Islet precursor cell (in vitro differentiated cells): ENCODE measurements around the gene FHOD3.
"Not testable (repeated sequence)": the region's sequence is repeated elsewhere in the genome, so short reads cannot be mapped to it uniquely, and the experiment has no call there.

Experiments used
- DNase-seq: peaks from one replicate; pipeline ENCODE4 v3.0.0-alpha.2; 2018

FHOD3 gene

GRCh38 chr18:36724169-36724568, 426.7 kb downstream of the FHOD3 start:
- DNase-seq: no peak

GRCh38 chr18:36724591-36725001, 427.1 kb downstream of the FHOD3 start:
- no peak for DNase-seq

DNA sequence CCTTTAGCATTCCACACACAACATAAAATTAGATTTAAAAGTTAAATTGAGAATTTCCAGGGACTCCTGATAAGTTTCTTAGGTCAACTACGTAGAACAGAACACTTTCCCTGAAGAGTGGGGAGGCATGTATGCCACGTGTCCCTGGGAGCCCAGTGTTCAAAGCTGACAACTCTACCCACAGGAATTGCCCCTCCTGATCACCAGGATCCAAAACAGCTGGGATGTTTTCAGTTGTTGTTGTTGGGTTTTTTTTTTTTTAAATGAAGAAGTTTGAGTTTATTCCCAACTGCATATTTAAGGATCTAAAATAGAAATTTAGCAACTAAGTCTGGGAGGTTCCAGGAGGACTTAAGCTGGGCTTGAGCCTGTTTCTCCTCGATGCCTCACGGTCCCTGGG, 430.8 kb downstream of the FHOD3 start:
- no peak for DNase-seq

- DNase-seq: no peak
Observed at GRCh38 chr18:36729197-36729596, 431.7 kb downstream of the FHOD3 start.

DNA sequence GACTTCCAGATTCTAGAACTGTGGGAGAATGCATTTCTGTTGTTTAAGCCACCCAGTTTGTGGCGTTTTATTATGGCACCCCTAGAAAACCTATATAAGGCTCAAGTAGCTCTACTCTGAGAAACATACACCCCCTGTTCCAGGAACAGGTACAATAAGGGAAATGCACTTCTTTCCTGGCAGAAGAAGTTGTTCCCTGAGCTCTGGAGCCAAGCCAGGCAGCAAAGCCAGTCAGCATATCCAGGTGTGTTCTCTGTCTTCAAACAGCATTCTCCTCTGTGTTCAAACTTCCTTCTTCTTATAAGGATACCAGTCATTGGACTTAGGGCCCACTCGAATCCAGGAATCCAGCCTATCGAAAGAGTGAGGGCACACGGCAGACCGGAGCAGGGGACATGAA, 434.8 kb downstream of the FHOD3 start:
- DNase-seq: no peak

- no peak for DNase-seq
Observed at GRCh38 chr18:36733150-36733549, 435.6 kb downstream of the FHOD3 start.

DNA sequence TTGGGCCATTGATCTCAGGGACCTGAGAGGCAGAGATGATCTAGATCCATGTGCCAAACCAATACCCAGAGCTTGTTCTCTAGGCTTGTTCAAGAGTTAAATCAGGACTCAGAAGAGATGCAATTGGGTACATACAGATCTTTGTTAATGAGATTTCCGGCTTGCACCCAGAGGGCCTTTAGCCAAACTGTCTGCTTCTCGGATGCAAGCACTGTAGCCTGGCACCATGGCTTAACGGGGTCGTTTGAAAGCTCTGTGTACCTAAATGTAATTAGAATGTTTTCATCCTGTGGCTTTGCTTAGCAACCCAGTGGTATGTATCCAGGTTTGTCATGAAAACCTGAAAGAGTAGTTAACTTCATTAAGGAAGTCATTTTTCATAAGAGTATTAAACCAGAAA, 437.1 kb downstream of the FHOD3 start:
- DNase-seq: no peak

DNA sequence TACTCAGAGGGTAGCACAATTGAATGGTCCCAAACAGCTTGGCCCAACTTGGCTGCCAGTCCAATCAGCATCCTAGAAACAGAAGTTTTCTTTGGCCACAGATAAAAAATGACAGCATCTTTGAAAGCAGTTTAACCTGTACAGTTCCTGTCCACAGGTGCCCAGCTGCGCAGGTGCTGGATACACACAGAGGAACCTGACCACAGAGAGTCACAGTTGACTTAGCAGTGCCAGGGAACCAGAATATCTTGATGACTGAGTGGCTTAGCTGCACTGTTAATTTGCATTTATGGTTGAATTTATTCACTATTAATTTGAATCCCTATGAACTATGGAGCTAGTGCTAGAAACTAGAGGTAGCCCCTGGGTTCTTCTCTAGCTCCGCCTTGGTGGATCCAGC, 437.6 kb downstream of the FHOD3 start:
- no peak for DNase-seq

- DNase-seq: no peak
Observed at GRCh38 chr18:36736094-36736493, 438.6 kb downstream of the FHOD3 start.

- no peak for DNase-seq
Observed at GRCh38 chr18:36737316-36737715, 439.8 kb downstream of the FHOD3 start.

DNA sequence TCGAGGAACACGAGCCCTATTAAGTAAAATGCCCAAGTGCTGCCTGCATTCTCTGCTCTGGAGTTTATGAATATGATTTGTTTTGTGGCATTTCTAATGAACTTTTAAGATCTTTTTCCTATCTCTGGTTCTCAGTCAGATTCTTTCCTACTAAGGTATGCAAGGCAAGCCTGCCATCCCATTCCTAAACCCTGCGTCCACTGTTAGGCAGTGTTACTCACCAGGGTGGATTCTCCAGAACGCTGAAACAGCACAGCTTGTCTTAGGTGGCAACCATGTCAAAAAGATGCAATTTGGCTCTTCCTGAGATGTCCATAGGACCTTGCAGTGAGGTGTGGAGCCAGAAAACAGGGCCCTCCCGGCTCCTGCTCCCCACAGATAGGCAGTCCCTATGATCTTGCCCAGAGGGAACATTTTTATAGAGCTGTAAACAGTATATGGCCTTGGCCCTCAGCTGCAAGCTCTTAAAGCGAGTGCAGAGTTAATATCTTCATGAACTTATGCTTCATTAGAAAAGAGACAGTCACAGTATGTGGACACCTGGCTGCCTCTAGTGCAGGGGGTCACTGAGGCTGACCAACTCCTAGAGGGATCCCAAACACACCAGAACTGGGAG, 446.9 kb downstream of the FHOD3 start:
- DNase-seq: no peak

- DNase-seq: no peak
Observed at GRCh38 chr18:36745219-36745975, 447.9 kb downstream of the FHOD3 start.

DNA sequence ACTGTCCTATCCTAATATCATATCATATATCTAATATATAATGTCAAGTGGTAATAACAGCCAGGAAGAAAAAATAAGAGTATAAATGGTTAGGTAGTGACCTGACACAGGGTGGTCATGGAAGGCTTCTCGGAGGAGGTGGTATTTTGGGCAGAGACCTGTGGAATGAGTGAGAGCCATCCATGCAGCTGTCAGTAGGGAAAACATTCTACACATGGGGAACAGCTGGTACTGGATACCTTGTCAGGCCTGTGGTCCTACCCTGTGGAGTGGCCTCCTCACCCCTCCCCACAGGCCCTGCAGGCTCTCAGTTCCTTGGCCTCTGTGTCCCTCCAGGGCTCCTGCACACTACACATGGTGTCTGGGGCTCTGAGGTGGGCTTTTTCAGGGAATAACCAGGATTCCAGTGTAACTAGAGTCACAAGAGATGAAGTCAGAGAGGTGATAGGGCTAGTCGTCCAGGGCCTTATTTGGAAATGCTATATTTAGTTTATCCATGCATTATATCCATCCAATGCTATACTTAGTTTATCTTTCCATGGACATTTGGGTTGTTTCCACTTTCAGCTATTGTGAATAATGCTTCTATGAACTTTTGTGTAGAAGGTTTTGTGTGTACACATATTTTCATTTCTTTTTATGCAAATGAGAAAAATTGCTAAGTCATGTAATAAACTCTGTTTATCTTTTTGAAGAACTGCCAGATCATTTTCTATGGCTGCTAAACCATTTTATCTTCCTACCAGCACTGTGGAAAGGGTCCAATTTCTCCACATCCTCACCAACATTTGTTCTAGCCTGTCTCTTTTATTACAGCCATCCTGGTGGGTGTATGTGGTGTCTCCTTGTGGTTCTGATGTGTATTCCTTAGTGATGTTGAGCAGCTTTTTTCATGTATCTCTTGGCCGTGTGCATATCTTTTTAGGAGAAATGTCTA, 455.7 kb downstream of the FHOD3 start:
- DNase-seq: no peak

DNA sequence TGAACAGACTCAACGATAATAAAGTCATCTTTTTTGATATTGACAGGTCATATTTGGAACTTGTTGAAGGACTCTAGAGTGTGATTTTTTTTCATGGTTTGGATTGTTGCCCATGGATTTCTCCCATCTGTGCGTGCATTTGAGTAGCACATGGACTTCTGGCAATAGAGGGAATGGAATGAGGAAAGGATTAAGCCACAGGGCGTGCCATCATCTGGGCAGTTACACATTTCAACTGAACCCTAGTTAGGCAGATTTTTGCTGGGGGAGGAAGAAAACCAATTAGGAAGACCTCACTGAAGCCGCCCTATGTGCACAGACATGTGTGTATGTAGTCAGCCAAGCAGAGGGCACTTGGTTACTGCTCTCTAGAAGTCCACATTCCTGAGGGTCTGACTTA, 458.7 kb downstream of the FHOD3 start:
- DNase-seq: no peak

- no peak for DNase-seq
Observed at GRCh38 chr18:36757081-36757480, 459.6 kb downstream of the FHOD3 start.

GRCh38 chr18:36757991-36758390, 460.5 kb downstream of the FHOD3 start:
- no peak for DNase-seq

DNA sequence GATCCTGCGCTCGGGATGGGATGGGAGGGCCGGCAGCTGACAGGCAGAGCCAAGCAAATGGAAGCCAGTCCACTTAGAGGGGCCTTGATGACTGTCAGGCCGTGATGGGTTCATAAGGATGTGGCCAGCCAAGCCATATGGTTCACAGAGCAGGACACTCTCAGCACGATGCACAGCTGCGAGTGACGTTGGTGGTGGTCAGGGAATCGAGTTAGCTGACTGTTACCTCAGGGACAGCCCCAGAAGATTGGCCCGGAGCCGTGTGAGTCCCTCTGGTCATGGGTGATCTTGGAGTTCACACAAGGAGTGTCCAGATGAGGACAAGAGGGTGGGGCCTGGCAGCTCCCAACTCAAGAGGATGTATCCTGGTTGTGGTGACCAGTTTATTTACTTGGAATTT, 461.1 kb downstream of the FHOD3 start:
- no peak for DNase-seq

DNA sequence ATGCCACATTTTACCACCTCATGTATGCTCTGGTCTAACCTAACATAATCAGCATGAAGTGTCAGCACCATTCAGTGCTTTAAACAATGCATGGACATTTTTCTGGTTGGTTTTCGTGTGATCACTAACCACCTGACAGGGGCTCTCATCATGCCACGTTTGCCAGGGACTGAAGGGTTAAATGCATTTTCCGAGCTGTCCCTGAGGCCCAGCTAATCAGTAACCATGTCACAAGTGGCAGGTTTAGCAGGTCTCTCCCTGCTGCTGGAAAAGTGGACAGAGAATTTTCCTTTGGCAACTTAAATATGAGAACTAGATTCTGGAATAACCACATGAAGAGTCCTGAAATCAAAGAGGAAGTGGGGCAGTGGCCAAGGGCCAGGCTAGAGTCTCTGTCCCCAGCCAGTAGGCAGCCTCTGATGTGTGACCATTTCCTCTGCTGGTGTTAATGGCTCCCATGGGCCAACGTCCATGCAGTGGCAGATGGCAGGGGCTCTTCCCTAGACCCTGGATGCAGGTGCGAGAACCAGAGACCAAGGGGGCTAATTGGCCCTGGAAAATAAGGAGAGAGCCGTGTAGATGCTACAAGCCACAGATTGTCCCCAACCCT, 461.8 kb downstream of the FHOD3 start:
- DNase-seq: no peak

- no peak for DNase-seq
Observed at GRCh38 chr18:36760598-36760997, 463.1 kb downstream of the FHOD3 start.

- no peak for DNase-seq
Observed at GRCh38 chr18:36761186-36761698, 463.7 kb downstream of the FHOD3 start.

DNA sequence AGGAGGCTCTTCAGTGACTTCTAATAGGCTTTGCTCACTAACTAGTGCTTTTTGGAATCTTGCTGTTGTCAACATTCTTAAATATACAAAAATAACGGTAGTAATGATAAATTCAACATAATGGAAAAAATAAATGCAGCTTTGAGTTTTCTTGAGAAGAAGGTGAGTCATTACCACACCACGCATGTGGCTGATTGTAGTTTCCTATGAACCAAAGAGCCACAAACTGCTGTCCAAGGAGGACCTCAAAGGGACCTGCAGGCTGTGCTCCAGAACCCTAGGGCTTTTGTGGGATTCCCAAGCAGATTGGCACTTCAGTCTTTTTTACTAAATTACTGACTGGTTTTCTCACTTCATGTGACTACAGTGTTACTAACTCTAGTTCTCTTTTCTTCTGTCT, 464.6 kb downstream of the FHOD3 start:
- DNase-seq: no peak

DNA sequence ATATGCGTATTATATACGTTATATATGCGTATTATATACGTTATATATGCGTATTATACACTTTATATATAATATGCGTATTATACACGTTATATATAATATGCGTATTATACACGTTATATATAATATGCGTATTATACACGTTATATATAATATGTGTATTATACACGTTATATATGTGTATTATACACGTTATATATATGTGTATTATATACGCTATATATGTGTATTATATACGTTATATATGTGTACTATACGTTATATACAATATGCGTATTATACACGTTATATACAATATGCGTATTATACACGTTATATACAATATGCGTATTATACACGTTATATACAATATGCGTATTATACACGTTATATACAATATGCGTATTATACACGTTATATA, 465.5 kb downstream of the FHOD3 start:
- DNase-seq: not testable (repeated sequence)

- no peak for DNase-seq
Observed at GRCh38 chr18:36766836-36767235, 469.3 kb downstream of the FHOD3 start.
